Measurements from ENCODE around the gene ADAMTS3. TPM values are rescaled to one million over a fixed set of nuclear protein-coding genes. Genes with fewer than 3 reads are reported as not detected.
"Not testable (repeated sequence)": the region's sequence is repeated elsewhere in the genome, so short reads cannot be mapped to it uniquely, and the experiment has no call there.

The ADAMTS3 gene
- total RNA-seq, 1 experiment from 2014 or later = 2.2 TPM

- in situ Hi-C loops (cut with HindIII; ENCODE audit: low pct_unique_long_range_greater_than_20kb, low sequenced_read_pairs) = no loop called here
These were observed 136.7 kb downstream of the ADAMTS3 start for GRCh38 chr4:72432282-72432681.

GRCh38 chr4:72430988-72431387, 138.0 kb downstream of the ADAMTS3 start:
- in situ Hi-C loops (cut with HindIII; ENCODE audit: low pct_unique_long_range_greater_than_20kb, low sequenced_read_pairs) = no loop called here

More at GRCh38 chr4:72432282-72432681, 136.7 kb downstream of the ADAMTS3 start:
- no peak for DNase-seq (ENCODE audit: low read depth)

DNA sequence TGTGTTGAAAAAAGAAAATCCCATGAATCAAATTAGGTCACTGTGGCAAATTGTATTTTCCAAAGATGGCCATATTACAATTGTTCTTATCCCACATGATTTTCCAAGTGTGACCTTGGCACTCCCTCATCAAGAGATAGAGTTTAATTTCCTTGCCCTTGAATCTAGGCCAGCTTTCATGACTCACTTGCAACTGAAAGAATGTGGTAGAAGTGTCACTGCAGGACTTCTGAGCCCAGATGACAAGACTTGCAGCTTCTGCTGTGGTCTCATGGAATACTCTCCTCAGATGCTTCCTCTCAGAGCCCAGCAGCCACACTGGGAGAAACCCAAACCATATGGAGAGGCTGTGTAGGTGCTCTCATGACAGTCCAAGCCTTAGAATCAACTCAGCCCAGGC, 139.0 kb downstream of the ADAMTS3 start:
- DNase-seq (ENCODE audit: low read depth) = peak; percentile 32
- in situ Hi-C loops (cut with HindIII; ENCODE audit: low pct_unique_long_range_greater_than_20kb, low sequenced_read_pairs) = no loop called here

More at GRCh38 chr4:72430988-72431387, 138.0 kb downstream of the ADAMTS3 start:
- DNase-seq (ENCODE audit: low read depth) = no peak

GRCh38 chr4:72429397-72429889, 139.6 kb downstream of the ADAMTS3 start:
- in situ Hi-C loops (cut with HindIII; ENCODE audit: low pct_unique_long_range_greater_than_20kb, low sequenced_read_pairs) = no loop called here
- DNase-seq (ENCODE audit: low read depth) = no peak

DNA sequence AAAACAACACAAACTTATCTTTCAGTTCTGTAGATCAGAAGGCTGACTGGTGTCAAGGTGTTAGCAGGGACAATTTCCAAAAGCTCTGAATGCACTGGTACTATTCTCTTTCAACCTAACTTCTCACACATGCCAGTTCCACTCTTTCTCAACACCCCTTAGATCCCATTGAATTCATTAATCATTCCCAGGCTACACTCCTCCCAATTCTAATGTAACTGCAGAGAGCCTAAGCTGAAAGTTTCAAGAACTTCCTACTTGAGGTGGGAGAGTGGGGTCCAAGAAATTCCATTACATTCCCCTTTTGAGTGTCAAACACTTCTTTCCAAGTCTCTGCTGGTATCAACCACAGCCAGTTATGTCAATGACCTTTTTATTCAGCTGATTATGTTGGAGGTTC, 142.0 kb downstream of the ADAMTS3 start:
- no peak for DNase-seq (ENCODE audit: low read depth)
- in situ Hi-C loops (cut with HindIII; ENCODE audit: low pct_unique_long_range_greater_than_20kb, low sequenced_read_pairs) = no loop called here

GRCh38 chr4:72425908-72426307, 143.1 kb downstream of the ADAMTS3 start:
- DNase-seq (ENCODE audit: low read depth); in situ Hi-C loops (cut with HindIII; ENCODE audit: low pct_unique_long_range_greater_than_20kb, low sequenced_read_pairs): not testable (repeated sequence)

- no peak for DNase-seq (ENCODE audit: low read depth)
- in situ Hi-C loops (cut with HindIII; ENCODE audit: low pct_unique_long_range_greater_than_20kb, low sequenced_read_pairs) = no loop called here
These were observed 145.0 kb downstream of the ADAMTS3 start for GRCh38 chr4:72424006-72424405.

- in situ Hi-C loops (cut with HindIII; ENCODE audit: low pct_unique_long_range_greater_than_20kb, low sequenced_read_pairs) = no loop called here
These were observed 146.6 kb downstream of the ADAMTS3 start for GRCh38 chr4:72422416-72422815.

DNA sequence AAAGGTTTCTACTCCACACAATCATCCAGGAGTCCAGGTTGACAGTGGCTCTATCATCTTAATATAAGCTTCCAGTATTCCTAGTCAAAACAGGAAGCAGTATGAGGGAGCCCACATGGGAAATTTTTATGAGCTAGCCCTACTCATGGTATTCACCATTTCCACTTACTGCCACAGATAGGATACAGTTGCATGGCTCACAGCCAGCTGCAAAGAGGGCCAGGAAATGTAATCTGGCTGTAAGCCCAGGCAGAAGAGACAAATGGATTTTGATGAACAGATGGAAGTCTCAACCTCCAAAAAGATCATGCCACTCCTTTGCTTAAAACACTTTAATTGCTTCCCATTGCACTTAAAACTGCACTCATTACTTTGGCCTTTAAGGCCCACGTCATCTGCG, 150.6 kb downstream of the ADAMTS3 start:
- DNase-seq (ENCODE audit: low read depth) = no peak
- in situ Hi-C loops (cut with HindIII; ENCODE audit: low pct_unique_long_range_greater_than_20kb, low sequenced_read_pairs) = no loop called here

More at GRCh38 chr4:72422416-72422815, 146.6 kb downstream of the ADAMTS3 start:
- no peak for DNase-seq (ENCODE audit: low read depth)

DNA sequence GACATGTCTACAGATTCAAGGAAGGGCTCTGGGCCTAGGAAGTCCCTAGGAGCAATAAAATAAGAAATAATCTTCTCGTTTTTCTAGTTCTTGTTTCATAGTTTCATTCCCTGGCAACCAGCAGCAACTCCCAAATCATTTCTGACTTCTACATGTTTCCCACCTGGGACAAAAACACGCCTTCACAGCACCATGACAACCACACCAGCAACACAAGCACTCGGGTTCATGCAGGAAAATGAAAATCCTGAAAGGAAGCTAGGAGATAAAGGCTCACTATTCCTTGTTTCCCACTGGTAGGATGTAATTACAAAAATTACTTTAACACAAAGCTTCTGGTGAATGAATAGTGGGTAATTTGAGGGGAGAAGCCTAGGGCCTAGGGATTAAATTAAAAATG, 158.9 kb downstream of the ADAMTS3 start:
- in situ Hi-C loops (cut with HindIII; ENCODE audit: low pct_unique_long_range_greater_than_20kb, low sequenced_read_pairs) = no loop called here
- no peak for DNase-seq (ENCODE audit: low read depth)

GRCh38 chr4:72408568-72408967, 160.5 kb downstream of the ADAMTS3 start:
- no peak for DNase-seq (ENCODE audit: low read depth)
- in situ Hi-C loops (cut with HindIII; ENCODE audit: low pct_unique_long_range_greater_than_20kb, low sequenced_read_pairs) = no loop called here

DNA sequence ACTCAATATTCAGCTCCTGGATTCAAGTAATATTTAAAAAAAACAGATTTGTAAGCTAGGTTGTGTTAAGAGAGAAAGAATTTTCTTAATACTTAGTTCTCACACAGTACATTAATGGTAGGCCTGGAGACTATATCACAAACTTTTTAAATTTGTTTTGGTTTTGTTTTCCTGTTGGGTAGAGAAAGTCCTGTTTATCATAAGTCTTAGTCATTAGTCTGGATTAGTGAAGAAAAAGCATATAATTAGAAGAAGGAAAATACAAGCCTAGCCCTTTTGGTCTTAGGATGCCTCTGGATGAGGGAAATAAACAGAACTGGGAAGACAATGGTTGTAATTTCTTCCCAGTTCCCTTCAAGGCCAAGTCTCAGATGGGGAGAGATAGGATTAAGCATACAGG, 163.6 kb downstream of the ADAMTS3 start:
- in situ Hi-C loops (cut with HindIII; ENCODE audit: low pct_unique_long_range_greater_than_20kb, low sequenced_read_pairs) = no loop called here
- DNase-seq (ENCODE audit: low read depth) = no peak

GRCh38 chr4:72397314-72397713, 171.7 kb downstream of the ADAMTS3 start:
- DNase-seq (ENCODE audit: low read depth) = no peak

GRCh38 chr4:72394012-72394663, 174.9 kb downstream of the ADAMTS3 start:
- in situ Hi-C loops (cut with HindIII; ENCODE audit: low pct_unique_long_range_greater_than_20kb, low sequenced_read_pairs) = no loop called here
- DNase-seq (ENCODE audit: low read depth) = peak; percentile 51

More at GRCh38 chr4:72397314-72397713, 171.7 kb downstream of the ADAMTS3 start:
- in situ Hi-C loops (cut with HindIII; ENCODE audit: low pct_unique_long_range_greater_than_20kb, low sequenced_read_pairs) = no loop called here

- in situ Hi-C loops (cut with HindIII; ENCODE audit: low pct_unique_long_range_greater_than_20kb, low sequenced_read_pairs) = no loop called here
- DNase-seq (ENCODE audit: low read depth) = no peak
These were observed 177.7 kb downstream of the ADAMTS3 start for GRCh38 chr4:72391281-72391680.

GRCh38 chr4:72390409-72390808, 178.6 kb downstream of the ADAMTS3 start:
- in situ Hi-C loops (cut with HindIII; ENCODE audit: low pct_unique_long_range_greater_than_20kb, low sequenced_read_pairs) = no loop called here
- DNase-seq (ENCODE audit: low read depth) = no peak

DNA sequence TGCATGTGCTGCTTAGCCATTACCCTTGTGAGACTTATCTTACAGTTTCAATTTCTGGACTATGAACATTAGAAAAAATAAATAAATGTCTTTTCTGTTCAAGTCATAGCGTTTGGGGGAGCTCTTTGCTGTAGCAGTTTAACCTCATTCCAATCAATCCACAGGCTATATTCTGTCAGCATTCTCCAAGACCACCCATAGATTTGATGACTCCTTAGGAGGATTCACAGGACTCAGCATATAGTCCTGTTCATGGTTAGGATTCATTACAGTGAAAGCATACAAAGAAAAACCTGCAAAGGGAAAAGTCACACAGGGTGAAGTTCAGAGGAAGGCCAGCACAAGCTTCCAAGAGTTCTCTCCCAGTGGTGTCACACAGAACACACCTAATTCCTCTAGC, 180.5 kb downstream of the ADAMTS3 start:
- no peak for DNase-seq (ENCODE audit: low read depth)
- in situ Hi-C loops (cut with HindIII; ENCODE audit: low pct_unique_long_range_greater_than_20kb, low sequenced_read_pairs) = no loop called here

DNA sequence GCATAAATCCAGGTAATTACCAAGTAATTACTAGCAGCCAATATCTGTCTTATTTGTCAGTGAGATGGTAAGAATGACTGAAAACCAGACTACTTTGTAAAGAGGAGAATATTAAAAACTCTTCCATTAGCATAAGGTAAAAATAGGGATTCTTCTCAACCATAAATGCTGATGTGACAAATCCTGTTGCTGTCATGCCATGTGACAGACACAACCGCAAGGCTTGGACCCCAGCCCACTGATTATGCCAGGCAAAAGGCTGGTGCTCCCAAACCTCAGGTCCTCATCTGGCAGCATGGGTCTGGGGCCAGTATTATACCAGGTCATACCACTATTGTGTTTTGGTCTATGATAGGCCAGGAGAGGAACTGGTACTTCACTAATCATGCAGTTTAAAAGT, 181.1 kb downstream of the ADAMTS3 start:
- DNase-seq (ENCODE audit: low read depth) = no peak
- in situ Hi-C loops (cut with HindIII; ENCODE audit: low pct_unique_long_range_greater_than_20kb, low sequenced_read_pairs) = no loop called here

DNA sequence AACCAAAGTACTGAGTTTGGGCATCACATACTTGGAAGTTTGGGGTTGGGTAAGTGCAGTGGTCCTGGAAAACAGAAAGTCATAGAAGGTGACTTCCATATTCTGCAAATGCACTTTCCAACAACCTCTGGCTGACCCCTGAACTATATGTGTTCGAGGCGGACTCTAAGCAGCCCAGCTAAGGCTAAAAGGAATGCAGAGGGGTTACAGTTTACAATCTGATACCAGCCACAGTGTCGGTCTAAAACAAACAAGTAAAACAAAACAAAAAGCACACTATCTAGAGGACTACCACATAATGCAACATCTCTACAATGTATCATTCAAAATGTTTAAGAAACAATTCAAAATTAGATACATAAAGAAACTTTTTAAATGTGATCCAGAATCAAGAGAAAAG, 185.6 kb downstream of the ADAMTS3 start:
- no peak for DNase-seq (ENCODE audit: low read depth)
- in situ Hi-C loops (cut with HindIII; ENCODE audit: low pct_unique_long_range_greater_than_20kb, low sequenced_read_pairs) = no loop called here

GRCh38 chr4:72378901-72379300, 190.1 kb downstream of the ADAMTS3 start:
- no peak for DNase-seq (ENCODE audit: low read depth)
- in situ Hi-C loops (cut with HindIII; ENCODE audit: low pct_unique_long_range_greater_than_20kb, low sequenced_read_pairs) = no loop called here

Data from Caki2 (cell line).